HepG2 (cell line): ENCODE measurements around the gene KCNAB2. TPM values are rescaled to one million over a fixed set of nuclear protein-coding genes. Genes with fewer than 3 reads are reported as not detected.

Source experiments
- DNMT1 ChIP-seq: sonication (generic); formaldehyde crosslinking; IDR thresholded peaks from 2 replicates; pipeline ENCODE4 v1.5.1; 2020; ENCODE audit warnings: mild to moderate bottlenecking, missing genetic modification reagents
- EEA1 ChIP-seq: sonication (generic); formaldehyde crosslinking; IDR thresholded peaks from 2 replicates; pipeline ENCODE4 v1.5.1; 2020; ENCODE audit warnings: mild to moderate bottlenecking, missing genetic modification reagents, borderline replicate concordance
- HOXA5 ChIP-seq: sonication (generic); formaldehyde crosslinking; IDR thresholded peaks from 2 replicates; pipeline ENCODE4 v1.4.0; 2020; ENCODE audit warnings: missing genetic modification reagents
- RAD21 ChIP-seq: fragments of 450-650 bp; formaldehyde crosslinking; IDR thresholded peaks from 2 replicates; pipeline ENCODE4 v1.5.0; 2020; ENCODE audit warnings: mild to moderate bottlenecking
- SNAPC2 ChIP-seq: sonication (generic); formaldehyde crosslinking; IDR thresholded peaks from 2 replicates; pipeline ENCODE4 v1.8.1; 2022; ENCODE audit warnings: mild to moderate bottlenecking, missing genetic modification reagents
- SP4 ChIP-seq: sonication (generic); formaldehyde crosslinking; IDR thresholded peaks from 2 replicates; pipeline ENCODE4 v1.8.1; 2023; ENCODE audit warnings: mild to moderate bottlenecking, missing genetic modification reagents
- STAG1 ChIP-seq: sonication (generic); formaldehyde crosslinking; IDR thresholded peaks from 2 replicates; pipeline ENCODE4 v1.4.0; 2020; ENCODE audit warnings: missing genetic modification reagents
- ZFP91 ChIP-seq: sonication (generic); formaldehyde crosslinking; IDR thresholded peaks from 2 replicates; pipeline ENCODE4 v1.9.0; 2022; ENCODE audit warnings: missing genetic modification reagents, mild to moderate bottlenecking, borderline replicate concordance
- ZNF574 ChIP-seq: sonication (generic); formaldehyde crosslinking; IDR thresholded peaks from 2 replicates; pipeline ENCODE4 v1.4.0; 2020; ENCODE audit warnings: missing genetic modification reagents
- polyA plus RNA-seq, 8 experiments: library from polyadenylated mRNA; depleted of rRNA in 3 of 8; stranded (reverse) in 7 of 8; unstranded in 1 of 8; fragments of >200 nt; fragmentation: Illumina TruSeq in 4 of 8; extraction: Trizol in 4 of 8; gene quantifications; 2 replicates each; pipeline versions ENCODE4 v1.2.1 to v1.2.3, GENCODE V29; 2011 to 2016; ENCODE audit warnings: low read depth in 4 of 8, missing spikeins in 1 of 8, mixed read lengths in 1 of 8; ENCODE audit not compliant: insufficient read depth in 1 of 8
- total RNA-seq, 5 experiments: library from RNA; depleted of rRNA; stranded (reverse); fragments of >200 nt; fragmentation: Illumina TruSeq; extraction: Trizol; gene quantifications; 2 replicates each; pipeline ENCODE4 v1.2.3, GENCODE V29; 2016; ENCODE audit warnings: low read depth in 1 of 5

The KCNAB2 gene
- total and polyA plus RNA-seq, 2 of the 13 experiments (the other 11 are each of a cell fraction or from before 2014, with no cell fraction given) = 6.2 to 8.8 TPM

GRCh38 chr1:6002714-6003501 lies 42.8 kb upstream of the KCNAB2 start (continued):
- TF ChIP-seq ZFP91 = peak; percentile 51; the same call in 1 of the 2 replicates
- TF ChIP-seq RAD21 (CRISPR knock-in tag) = peak; percentile 62
- TF ChIP-seq DNMT1 (CRISPR knock-in tag) = no peak
- TF ChIP-seq SNAPC2 (CRISPR knock-in tag) = no peak
- 0 out of 2 replicates have a peak, but pooled peaks have one; percentile 17 for TF ChIP-seq STAG1 (CRISPR knock-in tag)
- 0 out of 2 replicates have a peak, but pooled peaks have one; percentile 24 for TF ChIP-seq SP4 (CRISPR knock-in tag)
- TF ChIP-seq ZNF574 (CRISPR knock-in tag) = 0 out of 2 replicates have a peak, but pooled peaks have one; percentile 6
- no peak for TF ChIP-seq EEA1 (CRISPR knock-in tag)
- 0 out of 2 replicates have a peak, but pooled peaks have one; percentile 45 for TF ChIP-seq HOXA5 (CRISPR knock-in tag)
